ENCODE results near the gene SLC10A7.

SLC10A7 gene

GRCh38 chr4:146294776-146295175 is 227.0 kb downstream of the SLC10A7 start:
- DNase-seq: no peak

- DNase-seq: no peak
Measured at GRCh38 chr4:146292508-146292907, 229.2 kb downstream of the SLC10A7 start.

GRCh38 chr4:146291313-146291712 is 230.4 kb downstream of the SLC10A7 start:
- DNase-seq: no peak

- DNase-seq: no peak
Measured at GRCh38 chr4:146288193-146288592, 233.5 kb downstream of the SLC10A7 start.

- DNase-seq: no peak
Measured at GRCh38 chr4:146285037-146285436, 236.7 kb downstream of the SLC10A7 start.

GRCh38 chr4:146283758-146284651 is 237.7 kb downstream of the SLC10A7 start:
- DNase-seq: no peak

GRCh38 chr4:146282657-146283056 is 239.1 kb downstream of the SLC10A7 start:
- no peak for DNase-seq

- no peak for DNase-seq
Measured at GRCh38 chr4:146278986-146279385, 242.8 kb downstream of the SLC10A7 start.

GRCh38 chr4:146275370-146275769 is 246.4 kb downstream of the SLC10A7 start:
- DNase-seq: no peak

GRCh38 chr4:146274774-146275173 is 247.0 kb downstream of the SLC10A7 start:
- DNase-seq: no peak

GRCh38 chr4:146273204-146273901 is 248.4 kb downstream of the SLC10A7 start:
- DNase-seq: no peak

- DNase-seq: no peak
Measured at GRCh38 chr4:146271466-146271865, 250.3 kb downstream of the SLC10A7 start.

GRCh38 chr4:146269228-146269653 is 252.5 kb downstream of the SLC10A7 start:
- DNase-seq: peak in 2 of 3 experiments; percentile 7 to 17

GRCh38 chr4:146267826-146268225 is 253.9 kb downstream of the SLC10A7 start:
- no peak for DNase-seq

GRCh38 chr4:146265950-146266490 is 255.7 kb downstream of the SLC10A7 start:
- DNase-seq: no peak

- no peak for DNase-seq
Measured at GRCh38 chr4:146263793-146264192, 257.9 kb downstream of the SLC10A7 start.

- DNase-seq: no peak
Measured at GRCh38 chr4:146261041-146261440, 260.7 kb downstream of the SLC10A7 start.

- no peak for DNase-seq
Measured at GRCh38 chr4:146260521-146260920, 261.2 kb downstream of the SLC10A7 start.

GRCh38 chr4:146257511-146257910 is 264.2 kb downstream of the SLC10A7 start:
- no peak for DNase-seq

GRCh38 chr4:146256328-146256727 is 265.4 kb downstream of the SLC10A7 start:
- peak in 1 of 3 experiments; percentile 38 for DNase-seq

GRCh38 chr4:146255874-146256273 is 265.9 kb downstream of the SLC10A7 start:
- no peak for DNase-seq

GRCh38 chr4:146255463-146255862 is 266.3 kb downstream of the SLC10A7 start:
- no peak for DNase-seq

- no peak for DNase-seq
Measured at GRCh38 chr4:146252969-146253611, 268.6 kb downstream of the SLC10A7 start.
